ENCODE results near the gene AKR1D1. TPM values are rescaled to one million over a fixed set of nuclear protein-coding genes. Genes with fewer than 3 reads are reported as not detected.

The AKR1D1 gene
- polyA plus RNA-seq, 2 of the 4 experiments (the other 2 are of a cell fraction) = 0.06 TPM; not detected in 1

DNA sequence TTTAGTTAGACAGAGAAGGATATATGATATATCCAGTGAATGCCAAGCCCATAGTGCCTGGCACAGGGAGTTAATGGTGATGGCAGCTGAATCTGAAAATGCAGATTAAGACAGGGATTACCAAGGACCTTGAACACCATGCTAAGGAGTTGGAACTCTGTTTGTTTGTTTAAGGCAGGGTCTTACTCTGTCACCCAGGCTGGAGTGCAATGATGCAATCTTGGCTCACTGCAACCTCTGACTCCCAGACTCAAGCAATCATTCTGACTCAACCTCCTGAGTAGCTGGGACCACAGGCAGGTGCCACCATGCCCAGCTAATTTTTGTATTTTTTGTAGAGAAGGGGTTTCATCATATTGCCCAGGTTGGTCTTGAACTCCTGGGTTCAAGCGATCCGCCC lies 1.6 kb downstream of the AKR1D1 start:
- no peak for FAIRE-seq
- TF ChIP-seq CEBPB (IDR thresholded peaks at IDR 0.05) (peak in 1 of 2 experiments; percentile 37; a peak in 1 of 4 replicates), MYC (IDR thresholded peaks at IDR 0.05; ENCODE audit: borderline replicate concordance, low read length) (no peak)
- Histone ChIP-seq H3K27ac (no peak overlapping the region), H3K4me2 (no peak overlapping the region), H3K4me3 (no peak overlapping the region), H3K4me1 (no peaks in the 10 kb centered on the region), H3K9me3 (no peaks in the 10 kb centered on the region)
- no peak for ATAC-seq
- ChIA-PET CTCF (interaction anchor here (1.0 kb wide), 1 partner anchor 174 kb away, joined by 3 read pairs; no protein-coding TSS in a partner anchor), POLR2A (interaction anchor here (0.6 kb wide), 1 partner anchor 12 kb away, joined by 4 read pairs; no protein-coding TSS in a partner anchor)
- 86% methylated on average over 2 of the region's 2 CpGs for WGBS (ENCODE audit: missing lambda C conversion rate)
- no peak for DNase-seq (ENCODE audit: low read depth in 1 of 2, low spot score in 1 of 2)

- DNase-seq (ENCODE audit: low read depth in 1 of 2, low spot score in 1 of 2) (no peak), ATAC-seq (no peak), FAIRE-seq (no peak)
- H3K9me3 ChIP-seq = no peaks in the 10 kb centered on the region
- H3K4me1 ChIP-seq = no peaks in the 10 kb centered on the region
- WGBS (ENCODE audit: missing lambda C conversion rate) = 17% methylated on average over 1 of the region's 1 CpG
- POLR2A ChIA-PET = no interaction called here
- H3K4me2 ChIP-seq = no peak overlapping the region
- CTCF ChIA-PET = no interaction called here
- TF ChIP-seq EP300 (IDR thresholded peaks at IDR 0.05) = no peak
- TF ChIP-seq NPAS2 (CRISPR knock-in tag; IDR thresholded peaks at IDR 0.05; ENCODE audit: borderline replicate concordance) = no peak
- no peak for TF ChIP-seq ATOH8 (CRISPR knock-in tag; IDR thresholded peaks at IDR 0.05; ENCODE audit: low read depth)
- no peak for TF ChIP-seq RNF2 (IDR thresholded peaks at IDR 0.05; ENCODE audit: borderline replicate concordance, low read depth)
- no peak for TF ChIP-seq HEYL (CRISPR knock-in tag; IDR thresholded peaks at IDR 0.05)
- TF ChIP-seq CEBPB (IDR thresholded peaks at IDR 0.05) = no peak
- no peak for TF ChIP-seq CHD4 (IDR thresholded peaks at IDR 0.05; ENCODE audit: borderline replicate concordance)
- TF ChIP-seq, protein P1, sequence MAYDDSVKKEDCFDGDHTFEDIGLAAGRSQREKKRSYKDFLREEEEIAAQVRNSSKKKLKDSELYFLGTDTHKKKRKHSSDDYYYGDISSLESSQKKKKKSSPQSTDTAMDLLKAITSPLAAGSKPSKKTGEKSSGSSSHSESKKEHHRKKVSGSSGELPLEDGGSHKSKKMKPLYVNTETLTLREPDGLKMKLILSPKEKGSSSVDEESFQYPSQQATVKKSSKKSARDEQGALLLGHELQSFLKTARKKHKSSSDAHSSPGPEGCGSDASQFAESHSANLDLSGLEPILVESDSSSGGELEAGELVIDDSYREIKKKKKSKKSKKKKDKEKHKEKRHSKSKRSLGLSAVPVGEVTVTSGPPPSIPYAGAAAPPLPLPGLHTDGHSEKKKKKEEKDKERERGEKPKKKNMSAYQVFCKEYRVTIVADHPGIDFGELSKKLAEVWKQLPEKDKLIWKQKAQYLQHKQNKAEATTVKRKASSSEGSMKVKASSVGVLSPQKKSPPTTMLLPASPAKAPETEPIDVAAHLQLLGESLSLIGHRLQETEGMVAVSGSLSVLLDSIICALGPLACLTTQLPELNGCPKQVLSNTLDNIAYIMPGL (CRISPR knock-in tag; IDR thresholded peaks at IDR 0.05; ENCODE audit: borderline replicate concordance) = no peak
- TF ChIP-seq CBX2 (IDR thresholded peaks at IDR 0.05; ENCODE audit: borderline replicate concordance, low read depth) = no peak
- TF ChIP-seq, protein P2, sequence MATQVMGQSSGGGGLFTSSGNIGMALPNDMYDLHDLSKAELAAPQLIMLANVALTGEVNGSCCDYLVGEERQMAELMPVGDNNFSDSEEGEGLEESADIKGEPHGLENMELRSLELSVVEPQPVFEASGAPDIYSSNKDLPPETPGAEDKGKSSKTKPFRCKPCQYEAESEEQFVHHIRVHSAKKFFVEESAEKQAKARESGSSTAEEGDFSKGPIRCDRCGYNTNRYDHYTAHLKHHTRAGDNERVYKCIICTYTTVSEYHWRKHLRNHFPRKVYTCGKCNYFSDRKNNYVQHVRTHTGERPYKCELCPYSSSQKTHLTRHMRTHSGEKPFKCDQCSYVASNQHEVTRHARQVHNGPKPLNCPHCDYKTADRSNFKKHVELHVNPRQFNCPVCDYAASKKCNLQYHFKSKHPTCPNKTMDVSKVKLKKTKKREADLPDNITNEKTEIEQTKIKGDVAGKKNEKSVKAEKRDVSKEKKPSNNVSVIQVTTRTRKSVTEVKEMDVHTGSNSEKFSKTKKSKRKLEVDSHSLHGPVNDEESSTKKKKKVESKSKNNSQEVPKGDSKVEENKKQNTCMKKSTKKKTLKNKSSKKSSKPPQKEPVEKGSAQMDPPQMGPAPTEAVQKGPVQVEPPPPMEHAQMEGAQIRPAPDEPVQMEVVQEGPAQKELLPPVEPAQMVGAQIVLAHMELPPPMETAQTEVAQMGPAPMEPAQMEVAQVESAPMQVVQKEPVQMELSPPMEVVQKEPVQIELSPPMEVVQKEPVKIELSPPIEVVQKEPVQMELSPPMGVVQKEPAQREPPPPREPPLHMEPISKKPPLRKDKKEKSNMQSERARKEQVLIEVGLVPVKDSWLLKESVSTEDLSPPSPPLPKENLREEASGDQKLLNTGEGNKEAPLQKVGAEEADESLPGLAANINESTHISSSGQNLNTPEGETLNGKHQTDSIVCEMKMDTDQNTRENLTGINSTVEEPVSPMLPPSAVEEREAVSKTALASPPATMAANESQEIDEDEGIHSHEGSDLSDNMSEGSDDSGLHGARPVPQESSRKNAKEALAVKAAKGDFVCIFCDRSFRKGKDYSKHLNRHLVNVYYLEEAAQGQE (IDR thresholded peaks at IDR 0.05) = no peak
- no peak for TF ChIP-seq NFE2L2 (conservative IDR thresholded peaks at IDR 0.05; ENCODE audit: low read length)
- TF ChIP-seq SREBF2 (IDR thresholded peaks at IDR 0.05) = no peak
- TF ChIP-seq HOXA7 (CRISPR knock-in tag; IDR thresholded peaks at IDR 0.05) = no peak
- TF ChIP-seq FOSL2 (IDR thresholded peaks at IDR 0.05) = no peak
- TF ChIP-seq FOSL2 (CRISPR knock-in tag; IDR thresholded peaks at IDR 0.05) = no peak
- TF ChIP-seq RFX5 (IDR thresholded peaks at IDR 0.05) = no peak
- no peak for TF ChIP-seq CHD2 (IDR thresholded peaks at IDR 0.05; ENCODE audit: low read length, partially characterized antibody)
- H3K27ac ChIP-seq = no peak overlapping the region
- no peak overlapping the region for H3K4me3 ChIP-seq
These were observed 2.9 kb downstream of the AKR1D1 start for GRCh38 chr7:138079137-138079536.
